Measurements from ENCODE around the gene LIPC.

The LIPC gene

DNA sequence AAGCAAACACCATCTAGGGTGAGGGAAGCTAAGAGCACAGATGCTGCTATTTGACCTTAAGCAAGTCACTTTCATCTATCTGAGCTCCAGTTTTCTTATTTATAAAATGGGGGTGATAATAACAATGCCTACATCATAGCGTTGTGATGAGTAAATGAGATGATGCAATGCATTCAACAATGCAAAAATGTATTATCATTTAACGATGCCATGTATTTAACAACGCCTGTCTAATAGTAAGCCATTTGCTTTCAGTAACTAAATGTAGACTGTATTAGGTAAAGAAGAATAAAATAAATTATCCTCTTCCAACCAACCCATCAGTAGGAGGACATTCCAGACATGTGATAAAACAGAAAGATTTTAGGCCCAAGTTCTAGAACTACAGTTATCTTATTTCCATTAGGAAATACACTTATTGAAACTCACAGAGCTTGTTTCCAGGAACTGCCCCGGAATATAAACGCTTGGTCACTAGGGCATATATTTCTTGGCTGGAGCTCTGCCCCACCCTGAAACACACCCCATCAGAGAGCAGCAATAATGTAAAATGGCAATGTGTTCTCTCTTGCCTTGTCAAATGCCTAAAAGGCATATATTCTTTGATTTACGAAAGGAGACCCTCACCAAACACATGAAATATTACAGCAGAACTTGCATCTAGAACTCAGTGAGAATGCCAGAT lies 128.3 kb downstream of the LIPC start:
- no peak for DNase-seq

DNA sequence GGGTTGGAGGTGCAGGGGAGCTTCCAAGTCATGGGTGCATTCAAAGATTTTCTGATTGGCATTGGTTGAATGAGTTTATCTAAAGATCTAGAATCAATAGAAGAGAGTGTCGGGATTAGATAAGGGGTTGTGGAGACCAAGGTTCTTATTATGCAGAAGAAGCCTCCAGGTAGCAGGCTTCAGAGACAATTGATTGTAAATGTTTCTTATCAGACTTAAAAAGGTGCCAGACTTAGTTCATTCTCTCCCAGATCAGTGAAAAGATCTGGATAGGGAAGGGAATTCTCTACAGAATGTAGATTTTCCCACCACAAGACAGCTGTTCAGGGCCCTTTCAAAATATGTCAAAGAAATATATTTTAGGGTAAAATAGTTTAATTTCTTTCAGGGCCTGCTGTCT lies 129.5 kb downstream of the LIPC start:
- no peak for DNase-seq

DNA sequence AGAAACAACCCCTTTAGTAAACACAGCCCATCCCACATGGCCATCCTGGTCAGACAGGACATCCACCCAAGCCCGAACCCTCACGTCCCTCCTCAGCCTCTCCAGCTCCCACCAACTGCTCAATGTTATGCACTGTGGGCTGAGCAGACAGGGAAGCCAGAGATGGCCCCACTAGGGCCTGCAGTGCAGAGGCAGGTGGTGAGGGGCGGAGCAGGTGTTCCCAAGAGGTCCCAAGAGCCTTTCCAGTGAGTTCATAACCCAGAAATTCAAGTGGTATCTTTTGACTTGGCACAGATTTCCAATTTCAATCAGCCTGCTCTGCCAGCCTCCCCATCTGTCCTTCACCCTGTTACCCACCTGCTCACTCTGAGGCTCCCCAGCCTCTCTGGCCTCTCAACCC lies 130.3 kb downstream of the LIPC start:
- no peak for DNase-seq

DNA sequence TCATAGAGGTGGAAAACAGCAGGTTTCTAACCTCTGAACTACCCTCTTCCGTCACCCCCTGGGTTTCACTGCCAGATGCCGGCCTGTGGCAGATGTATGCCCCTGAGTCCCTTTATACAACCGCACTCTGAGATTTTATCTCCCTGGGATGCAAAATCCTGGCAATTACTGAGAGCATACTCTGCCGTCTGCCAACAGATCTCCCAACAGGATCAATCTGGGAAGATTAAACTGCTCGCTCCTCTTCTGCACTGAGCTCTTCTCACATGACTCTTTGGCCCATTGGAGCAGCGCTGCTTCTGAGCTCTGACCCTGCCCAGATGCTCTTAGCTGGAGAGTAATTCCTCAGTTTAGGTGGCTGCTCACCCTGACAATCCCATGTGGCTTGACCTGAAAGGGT lies 133.2 kb downstream of the LIPC start:
- DNase-seq, result no peak

DNA sequence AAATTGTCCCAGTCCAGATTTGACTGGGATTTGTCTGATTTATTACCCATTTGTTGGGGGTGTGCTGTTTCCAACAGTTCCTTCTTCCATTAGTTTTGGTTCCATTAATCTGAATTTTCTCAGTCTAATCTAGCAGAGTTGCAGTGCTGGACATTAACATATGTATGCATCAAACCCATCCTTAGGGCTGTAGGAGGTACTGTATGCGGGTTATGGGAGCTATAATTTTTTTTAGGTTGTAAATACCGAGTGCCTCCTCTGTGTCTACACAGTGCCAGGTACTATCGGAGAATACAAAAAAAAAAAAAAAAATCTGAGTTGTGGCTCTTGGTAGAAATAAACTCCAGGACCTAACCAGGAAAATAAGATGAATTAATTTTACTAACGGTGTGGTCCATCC lies 133.8 kb downstream of the LIPC start:
- no peak for DNase-seq

DNA sequence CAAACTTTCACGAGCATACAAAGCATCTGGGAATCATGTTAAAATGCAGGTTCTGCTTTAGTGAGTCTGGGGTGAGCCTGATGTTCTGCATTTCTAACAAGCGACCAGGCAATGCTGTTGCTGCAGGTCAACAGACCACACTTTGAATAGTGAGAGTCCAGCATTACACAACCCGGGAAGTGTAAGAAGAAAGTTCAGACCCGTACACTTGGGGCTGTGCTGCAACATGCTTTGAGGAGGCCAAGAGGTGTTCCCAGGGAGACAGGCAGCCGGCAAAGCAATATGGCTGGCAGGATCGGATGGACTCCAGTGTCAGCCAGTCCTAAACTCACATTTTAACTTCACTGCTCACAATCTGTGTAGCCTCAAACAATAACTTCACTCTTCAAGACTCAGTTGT lies 134.2 kb downstream of the LIPC start:
- DNase-seq, result no peak

DNA sequence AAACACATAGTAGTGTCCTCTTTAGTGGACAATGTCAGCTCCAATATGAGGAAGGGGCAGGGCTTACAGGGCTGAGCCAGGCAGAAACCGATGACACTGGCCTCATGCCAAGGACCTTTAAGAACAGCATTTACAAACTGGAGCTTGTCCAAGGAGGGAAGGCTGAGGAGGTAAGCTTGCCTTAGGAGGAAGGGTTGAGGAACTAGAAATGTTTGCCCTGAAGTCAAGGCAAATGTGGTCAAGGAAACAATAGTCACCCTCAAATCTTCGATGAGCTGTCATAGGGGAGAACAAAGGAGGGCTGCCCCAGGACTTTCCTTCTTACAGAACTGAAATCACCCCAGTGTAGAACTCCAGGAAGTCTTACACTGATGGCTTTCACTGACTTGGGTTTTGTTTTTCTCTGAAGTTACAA lies 136.4 kb downstream of the LIPC start:
- no peak for DNase-seq

DNA sequence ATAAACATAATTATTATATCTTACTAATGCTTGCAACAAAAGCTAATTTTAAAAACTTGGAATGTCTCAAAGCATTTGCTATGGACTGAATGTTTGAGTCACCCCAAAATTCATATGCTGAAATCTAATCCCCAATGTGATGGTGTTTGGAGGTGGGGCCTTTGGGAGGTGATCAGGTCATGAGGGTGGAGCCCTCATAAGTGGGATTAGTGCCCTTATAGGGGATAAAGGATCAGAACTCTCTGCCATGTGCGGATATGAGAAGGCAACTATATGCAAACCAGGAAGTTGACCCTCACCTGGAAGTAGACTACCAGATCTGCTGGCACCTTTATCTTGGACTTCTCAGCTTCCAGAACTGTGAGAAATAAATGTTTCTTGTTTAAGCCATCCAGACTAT lies 137.7 kb downstream of the LIPC start:
- DNase-seq, result no peak

DNA sequence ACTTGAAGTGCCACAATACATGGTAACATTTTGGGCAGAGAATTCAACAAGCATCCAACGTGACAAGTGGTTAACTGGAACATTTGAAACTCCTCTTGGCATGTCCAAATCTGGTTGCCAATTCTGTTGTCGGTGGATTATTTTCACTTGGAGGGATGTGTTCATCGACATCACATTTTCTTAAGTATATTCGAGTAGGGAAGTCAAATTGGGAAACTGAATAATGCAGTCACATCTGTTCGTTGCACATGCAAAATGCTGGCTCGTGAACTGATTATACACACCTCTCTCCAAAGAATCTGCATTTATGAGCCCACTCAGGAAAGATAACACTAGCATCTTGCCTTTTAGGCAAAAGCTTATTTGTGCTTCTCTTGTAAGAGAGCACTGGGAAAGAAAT lies 139.7 kb downstream of the LIPC start:
- no peak for DNase-seq

DNA sequence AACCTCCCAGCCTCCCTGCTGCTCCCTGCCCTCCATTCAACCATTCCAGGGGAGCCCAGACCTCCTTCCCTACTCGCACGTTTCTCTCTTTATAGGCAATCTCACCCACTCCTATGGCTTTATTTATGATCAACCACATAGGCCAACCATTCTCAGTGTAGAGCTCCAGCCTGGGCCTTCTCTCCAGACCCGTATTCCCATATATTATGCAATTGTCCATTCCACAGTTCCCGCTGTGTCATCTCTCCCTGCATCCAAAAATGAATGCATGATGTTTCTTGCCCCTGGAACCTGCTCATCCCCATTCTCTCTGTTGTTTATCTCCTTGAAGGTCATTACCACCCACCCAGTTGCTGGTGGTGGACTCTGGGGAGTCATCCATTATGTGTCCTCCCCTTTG lies 140.7 kb downstream of the LIPC start:
- no peak for DNase-seq

DNA sequence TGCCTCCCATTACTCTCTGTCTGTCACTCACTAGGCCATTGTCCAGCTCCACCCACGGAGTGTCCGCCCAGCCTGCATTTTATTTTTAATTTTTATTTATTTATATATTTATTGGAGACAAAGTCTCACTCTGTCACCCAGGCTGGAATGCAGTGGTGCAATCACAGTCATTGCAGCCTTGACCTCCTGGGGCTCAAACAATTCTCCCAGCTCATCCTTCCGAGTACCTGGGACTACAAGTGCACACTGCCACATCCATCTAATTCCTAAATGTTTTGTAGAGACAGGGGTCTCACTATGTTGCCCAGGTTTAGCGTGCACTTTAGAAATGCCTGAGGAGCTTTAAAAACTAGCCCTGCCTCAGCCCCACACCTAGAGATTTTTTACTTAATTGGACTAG lies 141.5 kb downstream of the LIPC start:
- DNase-seq, result no peak

DNA sequence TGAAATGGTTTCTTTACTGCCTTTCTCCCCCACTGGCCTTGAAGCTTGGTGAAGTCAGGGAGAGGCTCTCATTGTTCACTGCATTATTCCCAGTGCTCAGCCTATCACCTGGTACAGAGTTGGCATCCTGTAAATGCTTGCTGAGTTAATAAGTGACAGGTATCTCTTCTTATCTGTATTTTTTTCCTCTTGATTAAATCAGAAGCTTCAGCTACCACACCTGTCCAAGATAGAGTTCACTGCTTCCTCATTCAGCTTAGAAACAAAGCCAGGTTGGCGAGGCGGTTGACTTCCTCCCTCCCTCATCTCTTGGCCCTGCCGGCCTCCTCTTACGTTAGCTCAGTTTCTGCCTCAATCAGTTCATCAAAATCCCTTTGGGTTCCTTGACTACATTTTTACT lies 142.8 kb downstream of the LIPC start:
- no peak for DNase-seq

DNA sequence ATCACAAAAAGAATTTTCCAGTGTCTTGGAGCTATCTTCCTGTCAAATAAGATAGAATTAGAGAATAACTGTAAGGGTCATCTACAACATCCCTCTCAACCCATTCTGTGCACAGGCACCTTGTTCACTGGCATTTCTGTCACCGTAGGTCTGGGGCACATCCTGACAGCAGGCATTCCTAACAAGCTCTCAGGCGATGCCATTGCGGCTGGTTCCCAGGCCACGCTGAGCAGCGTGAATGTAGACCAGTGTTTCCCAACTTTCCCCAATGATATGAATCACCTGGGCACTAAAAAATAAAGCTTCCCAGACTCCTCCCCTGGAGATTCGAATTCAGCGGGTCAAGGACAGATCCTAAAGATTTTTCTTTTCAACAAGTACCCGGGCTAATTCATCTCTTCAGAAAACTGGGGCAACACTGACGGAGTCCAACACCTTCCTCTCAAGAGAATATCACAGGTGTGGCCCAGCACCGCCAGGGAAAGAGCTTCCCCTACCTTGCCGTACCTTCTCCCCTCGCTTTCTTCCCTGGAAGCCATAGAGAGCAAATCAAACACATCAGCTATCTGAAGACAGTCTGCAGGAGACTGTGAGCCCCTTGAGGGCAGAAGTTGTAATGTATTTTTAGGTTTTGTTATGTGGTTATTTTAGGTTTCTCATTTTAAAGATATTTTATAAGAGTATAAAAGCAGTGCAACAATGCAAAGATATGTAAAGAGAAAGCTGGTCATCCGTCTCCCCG lies 143.4 kb downstream of the LIPC start:
- no peak for DNase-seq

DNA sequence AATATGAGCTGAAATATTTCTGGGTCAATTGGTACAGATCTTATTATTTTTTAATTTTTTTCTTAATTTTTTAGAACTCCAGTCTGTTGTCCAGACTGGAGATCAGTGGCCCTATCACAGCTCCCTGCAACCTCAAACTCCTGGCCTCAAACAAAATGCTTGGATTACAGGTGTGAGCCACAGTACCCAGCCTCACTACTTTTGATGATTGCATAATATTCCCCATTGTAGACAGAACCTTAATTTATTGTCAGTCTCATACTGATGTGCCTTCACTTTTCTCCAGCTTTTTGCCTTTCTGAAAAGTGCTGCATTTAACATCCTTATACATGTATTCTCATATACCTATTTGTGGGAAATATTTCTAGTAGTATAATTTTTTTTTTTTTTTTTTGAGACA lies 144.9 kb downstream of the LIPC start:
- no peak for DNase-seq

DNA sequence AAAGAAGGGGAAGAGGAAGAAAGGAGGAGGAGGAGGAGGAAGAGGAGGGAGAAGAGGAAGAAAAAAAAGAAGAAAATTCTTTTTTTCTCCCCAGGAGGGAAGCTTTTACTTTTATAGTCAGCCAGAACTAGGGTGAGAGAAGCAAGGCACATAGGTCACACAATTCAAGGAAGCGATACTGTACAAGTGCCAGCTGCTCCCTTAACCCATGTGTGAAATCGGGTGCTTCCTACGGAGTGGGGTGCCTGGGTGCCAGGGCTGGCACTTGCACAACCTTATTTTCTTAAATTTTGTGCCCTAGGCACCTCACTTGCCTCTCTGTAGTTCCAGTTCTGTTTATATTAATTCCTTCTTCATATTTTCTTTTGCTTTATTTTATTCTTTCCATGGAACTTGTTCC lies 150.4 kb downstream of the LIPC start:
- DNase-seq, result no peak

DNA sequence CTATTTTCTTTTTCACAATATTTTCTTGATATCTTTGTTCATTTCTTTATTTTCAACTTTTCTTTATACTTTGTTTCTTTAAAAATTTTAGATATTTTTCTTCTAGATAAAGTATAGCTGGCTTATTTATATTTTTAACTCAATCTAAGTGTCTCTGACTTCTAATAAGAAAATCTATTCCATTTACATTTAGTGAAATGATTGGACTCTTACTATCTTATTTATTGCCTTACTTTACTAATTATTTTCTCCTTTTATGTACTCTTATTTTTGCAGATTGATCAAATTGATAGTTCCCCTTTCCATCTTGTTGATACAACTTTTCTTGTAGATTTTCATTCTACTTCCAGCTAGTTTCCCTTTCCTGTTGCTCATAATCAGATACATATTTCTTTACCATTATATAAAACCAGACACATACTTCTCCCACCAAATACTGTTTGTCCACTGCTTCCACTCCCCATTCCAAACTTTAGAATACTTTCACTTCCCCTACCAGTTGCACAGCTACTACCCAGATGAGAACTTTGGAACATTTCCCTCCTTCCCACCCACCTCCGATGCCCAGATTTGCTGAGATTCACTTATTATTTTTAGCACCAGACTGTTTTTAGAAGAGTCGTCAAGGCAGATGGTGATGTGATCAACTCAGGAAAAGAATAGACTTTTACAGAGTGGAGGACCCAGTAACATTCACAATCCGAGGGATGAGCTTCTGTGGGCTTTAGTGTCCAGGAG lies 151.5 kb downstream of the LIPC start:
- no peak for DNase-seq

DNA sequence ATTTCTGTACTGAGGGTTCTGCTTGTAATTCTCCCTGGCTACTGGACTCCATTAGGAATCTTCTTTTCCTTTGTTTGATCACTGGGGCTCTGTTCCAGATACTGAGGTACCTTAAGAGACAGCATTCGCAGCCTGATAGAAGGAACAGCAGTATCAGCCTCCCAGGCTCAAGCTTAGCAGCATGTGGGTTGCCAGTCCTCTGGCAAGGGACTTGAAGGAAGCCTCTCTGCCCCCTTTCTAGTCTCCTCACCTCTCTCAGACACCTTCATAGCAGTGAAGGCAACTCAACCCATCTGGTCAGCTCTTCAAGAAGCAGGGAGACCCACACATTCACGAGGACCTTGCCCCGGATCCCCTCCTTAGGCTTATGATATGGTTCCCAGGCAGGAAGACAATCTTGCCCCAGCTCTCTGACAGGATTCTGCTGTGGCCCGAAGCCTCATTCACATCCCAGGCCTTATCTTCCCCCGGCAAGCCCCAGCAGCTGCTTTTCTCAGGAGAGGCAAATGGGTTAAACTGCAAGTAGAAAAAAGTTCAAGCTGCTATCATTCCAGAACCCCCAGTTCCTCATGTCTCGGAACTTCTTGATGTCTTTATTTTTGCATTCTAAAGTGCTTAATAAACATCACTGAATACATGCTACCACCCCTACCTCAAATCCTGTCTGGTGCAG lies 153.1 kb downstream of the LIPC start:
- no peak for DNase-seq

DNA sequence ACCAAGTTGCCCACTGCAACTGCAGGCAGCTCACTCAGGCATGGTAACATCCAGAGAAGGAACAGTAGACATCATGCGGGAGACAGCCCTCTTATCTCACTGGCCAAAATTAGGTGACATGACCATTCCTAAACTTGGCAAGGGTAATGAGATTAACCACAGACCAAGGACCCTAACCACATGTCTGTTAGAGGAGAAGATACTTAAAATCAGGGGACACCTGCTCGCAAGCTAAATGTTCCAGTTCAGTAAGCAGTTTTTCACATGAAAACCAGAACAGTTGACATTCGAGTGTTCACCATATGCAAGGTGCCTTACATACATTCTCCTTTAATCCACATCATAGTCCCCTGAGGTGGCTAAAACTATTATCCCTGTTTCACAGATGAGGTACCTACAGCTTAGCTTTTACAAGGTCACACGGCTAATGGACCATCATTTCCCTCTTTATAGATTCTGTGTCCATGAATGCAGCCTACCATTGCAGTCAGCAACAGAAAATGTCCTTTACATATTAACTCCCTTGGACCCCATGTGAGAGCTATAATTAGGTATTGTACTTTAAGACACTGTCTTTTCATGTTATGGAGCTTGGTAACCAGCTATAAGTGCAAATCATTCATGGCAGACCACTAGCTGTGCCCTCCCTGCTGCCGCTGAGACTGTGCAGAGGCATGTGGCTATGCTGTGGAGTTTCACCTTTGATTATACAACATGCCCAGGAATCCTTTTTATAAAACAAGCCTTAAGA lies 154.1 kb downstream of the LIPC start:
- no peak for DNase-seq

DNA sequence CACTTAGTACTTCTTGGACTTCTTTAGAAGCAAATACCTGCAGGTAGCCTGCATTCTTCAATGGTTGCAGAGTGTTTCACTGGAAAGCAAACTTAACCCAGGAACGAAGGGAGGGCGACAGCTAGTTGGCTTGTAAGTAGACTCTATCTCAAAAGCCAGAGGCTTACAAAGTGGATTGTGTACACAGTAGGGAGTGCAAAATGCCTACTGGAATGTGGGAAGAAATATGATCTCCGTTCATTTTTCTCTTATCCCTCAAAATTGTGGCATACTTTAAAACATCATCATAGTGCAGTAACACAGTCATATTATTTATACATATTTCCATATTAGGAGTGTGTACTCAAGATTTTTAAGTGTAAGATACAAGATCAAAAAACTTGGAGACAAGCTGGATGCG lies 155.7 kb downstream of the LIPC start:
- no peak for DNase-seq

DNA sequence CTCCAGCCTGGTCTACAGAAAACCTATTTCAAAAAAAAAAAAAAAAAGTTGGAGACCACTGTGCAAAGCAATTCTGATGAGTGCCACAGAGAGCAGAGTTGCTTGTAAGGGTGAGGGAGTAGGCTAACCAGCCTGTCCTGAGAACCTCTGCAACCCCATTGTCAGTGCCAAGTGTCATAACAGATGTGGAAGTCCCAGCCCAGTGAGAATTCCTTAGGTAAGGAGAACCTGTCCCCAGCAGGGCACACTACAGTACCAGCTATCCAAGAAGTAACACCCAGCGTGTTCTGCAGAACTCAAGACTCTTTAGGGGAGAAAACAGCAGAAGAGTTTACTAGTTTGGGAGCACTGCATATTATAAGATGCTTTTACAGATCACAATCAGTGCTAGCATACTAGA lies 156.3 kb downstream of the LIPC start:
- no peak for DNase-seq

DNA sequence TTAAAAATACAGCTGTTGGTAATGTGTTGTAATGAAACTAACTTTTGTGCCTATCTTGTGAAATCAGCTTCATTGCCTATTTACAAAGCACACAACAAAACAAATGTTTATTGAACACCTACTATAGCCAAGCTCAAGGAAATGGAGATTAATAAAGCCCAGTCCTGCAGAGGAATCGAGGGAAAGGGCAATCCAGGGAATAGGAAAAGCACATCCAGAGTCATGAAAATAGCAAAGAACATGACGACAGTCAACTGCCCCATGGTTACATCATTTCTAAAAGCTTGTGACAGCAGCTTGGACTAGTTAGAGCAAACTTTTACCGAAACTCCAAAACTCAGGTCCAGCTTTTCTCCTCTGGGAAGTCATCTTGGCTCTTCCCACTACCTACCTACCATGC lies 157.3 kb downstream of the LIPC start:
- DNase-seq, result no peak

DNA sequence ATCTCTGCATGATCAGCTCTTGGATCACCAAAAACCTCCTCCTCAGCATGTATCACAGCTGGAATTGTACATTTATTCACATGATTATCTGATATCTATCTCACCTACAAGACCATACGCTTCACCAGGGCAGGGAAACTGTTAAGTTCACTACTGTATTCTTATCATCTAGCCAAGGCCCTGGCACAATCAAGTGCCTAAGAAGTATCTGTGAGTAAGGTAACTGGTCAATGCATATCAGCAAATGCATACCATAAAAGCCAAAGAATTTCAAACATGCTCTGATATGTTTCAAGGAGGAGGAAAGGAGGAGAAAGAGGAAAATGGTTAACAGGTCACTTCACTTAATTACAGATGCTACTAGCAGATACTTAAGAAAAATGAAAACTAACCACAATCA lies 158.4 kb downstream of the LIPC start:
- DNase-seq, result no peak

DNA sequence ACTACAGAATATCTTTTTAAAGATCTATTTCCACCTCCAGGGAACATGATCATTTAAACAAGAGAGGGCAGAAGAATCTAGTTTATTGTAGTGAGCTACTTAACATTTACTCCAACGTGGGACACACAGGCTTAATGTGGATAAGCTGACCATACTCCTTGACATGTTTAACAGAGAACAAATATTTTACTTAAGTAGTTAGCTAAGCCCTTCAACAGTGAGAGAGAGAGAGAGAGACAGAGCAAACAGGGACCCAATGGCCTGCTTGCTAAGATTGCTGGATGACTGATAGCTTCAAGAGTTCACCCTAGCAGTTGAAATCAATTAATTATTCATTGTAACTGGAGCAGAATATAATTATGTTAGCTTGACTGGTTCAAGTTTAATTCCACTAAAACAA lies 159.1 kb downstream of the LIPC start:
- no peak for DNase-seq

All from activated CD4-positive, alpha-beta T cell treated with anti-CD3 and anti-CD28 coated beads, Interleukin-2, amount 50 U/mL, for 1 hour (primary cell).